DOHH2 (cell line): ENCODE data around the gene GRIK2.

Experiments
- CTCF ChIP-seq: fragments of 200-600 bp; sonication (generic); IDR thresholded peaks from one replicate; pipeline ENCODE4 v1.5.1; 2014; ENCODE audit warnings: antibody characterized with exemption, mild to moderate bottlenecking, low read depth, low read length; ENCODE audit not compliant: poor library complexity, severe bottlenecking
- EZH2phosphoT487 ChIP-seq: fragments of 200-600 bp; sonication (generic); IDR thresholded peaks from 2 replicates; pipeline ENCODE4 v1.6.1; 2017; ENCODE audit warnings: borderline replicate concordance, mild to moderate bottlenecking, antibody characterized with exemption, low read length, moderate library complexity, mixed read lengths

GRCh38 chr6:101348816-101349215 lies 44.7 kb upstream of the GRIK2 start:
- TF ChIP-seq CTCF (no peak), EZH2phosphoT487 (no peak)
